Measurements from ENCODE around the gene LAMP1.

DNA sequence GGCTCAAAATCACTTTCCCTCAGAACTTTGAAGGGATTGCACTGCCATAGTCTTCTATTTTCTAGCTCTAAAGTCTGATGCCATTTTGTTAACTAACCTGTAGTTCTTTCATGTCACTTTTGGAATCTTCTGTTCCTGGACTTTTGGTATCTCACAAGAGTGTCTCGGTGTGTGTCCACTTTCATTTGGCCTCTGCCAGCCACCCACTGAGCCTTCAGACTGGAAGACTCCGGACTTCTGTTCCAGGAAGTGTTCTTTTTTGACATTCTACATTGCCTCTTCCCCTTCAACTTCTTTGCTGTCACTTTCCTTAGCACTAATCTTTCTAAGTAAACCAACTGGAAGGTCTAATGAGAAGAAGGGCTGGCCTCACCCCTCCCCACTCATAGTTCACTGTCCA lies 25.0 kb upstream of the LAMP1 start:
- no peak for TF ChIP-seq POLR2A (IDR thresholded peaks at IDR 0.05)
- TF ChIP-seq, protein P1, sequence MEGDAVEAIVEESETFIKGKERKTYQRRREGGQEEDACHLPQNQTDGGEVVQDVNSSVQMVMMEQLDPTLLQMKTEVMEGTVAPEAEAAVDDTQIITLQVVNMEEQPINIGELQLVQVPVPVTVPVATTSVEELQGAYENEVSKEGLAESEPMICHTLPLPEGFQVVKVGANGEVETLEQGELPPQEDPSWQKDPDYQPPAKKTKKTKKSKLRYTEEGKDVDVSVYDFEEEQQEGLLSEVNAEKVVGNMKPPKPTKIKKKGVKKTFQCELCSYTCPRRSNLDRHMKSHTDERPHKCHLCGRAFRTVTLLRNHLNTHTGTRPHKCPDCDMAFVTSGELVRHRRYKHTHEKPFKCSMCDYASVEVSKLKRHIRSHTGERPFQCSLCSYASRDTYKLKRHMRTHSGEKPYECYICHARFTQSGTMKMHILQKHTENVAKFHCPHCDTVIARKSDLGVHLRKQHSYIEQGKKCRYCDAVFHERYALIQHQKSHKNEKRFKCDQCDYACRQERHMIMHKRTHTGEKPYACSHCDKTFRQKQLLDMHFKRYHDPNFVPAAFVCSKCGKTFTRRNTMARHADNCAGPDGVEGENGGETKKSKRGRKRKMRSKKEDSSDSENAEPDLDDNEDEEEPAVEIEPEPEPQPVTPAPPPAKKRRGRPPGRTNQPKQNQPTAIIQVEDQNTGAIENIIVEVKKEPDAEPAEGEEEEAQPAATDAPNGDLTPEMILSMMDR (IDR thresholded peaks at IDR 0.05): no peak
